Metanephros (tissue), 1 donor: ENCODE results near the gene EDC3. TPM values are rescaled to one million over a fixed set of nuclear protein-coding genes. Genes with fewer than 3 reads are reported as not detected.

ENCODE experiments used
- total RNA-seq: library from RNA; depleted of rRNA; stranded (reverse); fragments of >200 nt; gene quantifications from one replicate; pipeline ENCODE4 v1.2.3, GENCODE V29; 2014

EDC3 gene
- 23.4 TPM for total RNA-seq

GRCh38 chr15:74695597-74696397, at the start of gene EDC3:
EDC3 (minus strand) TSS chr15:74696024; CDS start chr15:74675124, 20,900 bp downstream.

GRCh38 chr15:74725225-74725774, 29.5 kb upstream of the EDC3 start, which contains the start of gene CYP1A1:
CYP1A1 (minus strand) TSS chr15:74725528; CDS start chr15:74723097, 2,431 bp downstream.

GRCh38 chr15:74615508-74616365, 80.1 kb downstream of the EDC3 start, which contains the start of gene CLK3:
CLK3 (plus strand) TSS chr15:74615836; CDS start chr15:74619197, 3,361 bp downstream.

Other genes starting within 250 kb of the EDC3 start
- gene UBL7, start 234.9 kb downstream of the EDC3 start, total RNA-seq = 36.9 TPM
- 9.3 TPM for gene ARID3B, start 154.8 kb downstream of the EDC3 start, total RNA-seq
- gene CLK3, start 80.2 kb downstream of the EDC3 start, total RNA-seq = 79.2 TPM
- not detected for gene CYP1A1, start 29.5 kb upstream of the EDC3 start, total RNA-seq
- gene CYP1A2, start 52.8 kb upstream of the EDC3 start, total RNA-seq = not detected
- gene CSK, start 86.1 kb upstream of the EDC3 start, total RNA-seq = 37.5 TPM
- not detected for gene LMAN1L, start 116.8 kb upstream of the EDC3 start, total RNA-seq
- not detected for gene CPLX3, start 130.6 kb upstream of the EDC3 start, total RNA-seq
- 23.4 TPM for gene ULK3, start 147.1 kb upstream of the EDC3 start, total RNA-seq
- 56.7 TPM for gene SCAMP2, start 177.3 kb upstream of the EDC3 start, total RNA-seq
- 55.2 TPM for gene MPI, start 194.0 kb upstream of the EDC3 start, total RNA-seq
- 54.7 TPM for gene FAM219B, start 210.8 kb upstream of the EDC3 start, total RNA-seq
- gene COX5A, start 242.0 kb upstream of the EDC3 start, total RNA-seq = 103 TPM